Limb (tissue), 2 donors: ENCODE data around the gene ZBED4.
"Not testable (repeated sequence)": the region's sequence is repeated elsewhere in the genome, so short reads cannot be mapped to it uniquely, and the experiment has no call there.

ENCODE experiments used
- DNase-seq, 2 donors: peaks; one replicate each; pipeline ENCODE4 v3.0.0-alpha.2; 2016; ENCODE audit errors: extremely low spot score in 2 of 2

ZBED4 gene

DNA sequence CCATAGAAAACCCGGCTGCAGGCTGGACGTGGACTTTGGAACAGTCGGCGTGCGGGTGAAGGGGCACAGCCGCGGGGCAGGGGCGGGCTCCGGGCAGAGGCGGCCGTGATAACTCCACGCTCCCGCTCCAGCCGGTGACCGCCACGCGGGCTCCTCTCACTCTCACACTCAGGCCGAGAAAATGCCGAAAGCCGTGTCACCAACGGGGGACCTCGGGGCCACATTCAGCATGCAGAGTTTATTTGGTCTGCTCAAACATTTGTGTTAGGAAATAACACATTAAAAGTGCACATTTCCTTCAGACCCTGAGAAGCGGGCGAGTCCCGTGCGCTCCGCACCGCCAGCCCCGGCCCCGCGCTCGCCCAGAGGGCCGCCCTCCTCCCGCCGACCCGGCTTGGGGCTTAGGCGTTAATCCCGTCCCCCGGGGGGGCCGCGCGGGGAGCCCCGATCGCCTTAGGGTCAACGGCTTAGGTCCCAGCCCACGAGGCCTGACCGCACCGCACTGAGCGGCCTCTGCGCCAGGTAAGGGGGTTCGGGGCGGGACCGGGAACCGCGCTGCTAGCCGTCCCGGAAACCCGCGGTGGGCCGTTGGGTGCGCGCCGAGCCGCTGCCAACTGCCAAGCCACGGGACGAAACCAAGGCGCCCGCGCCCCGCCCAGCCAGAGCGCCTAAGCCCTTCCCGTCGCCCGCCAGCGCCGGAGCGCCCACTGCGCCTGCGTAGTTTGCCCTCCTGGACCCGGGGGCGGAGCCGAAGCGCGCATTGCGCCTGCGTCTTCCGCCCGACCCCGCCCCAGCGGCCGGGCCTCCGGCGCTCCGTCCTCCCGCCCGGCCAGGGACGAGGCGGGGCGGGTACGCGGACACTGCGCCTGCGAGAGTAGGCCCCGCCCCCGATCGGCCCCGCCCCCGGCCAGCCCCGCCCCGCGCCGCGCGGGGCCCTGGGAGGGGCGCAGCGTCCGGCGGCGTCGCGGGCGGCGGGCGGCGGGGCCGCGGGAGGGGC lies at the start of gene ZBED4:
ZBED4 (plus strand) TSS at position 947 of the 997 bp plus-strand sequence. CDS start 29,819 bp downstream, outside the sequence.
- DNase-seq: peak; percentile 97 to 98

DNA sequence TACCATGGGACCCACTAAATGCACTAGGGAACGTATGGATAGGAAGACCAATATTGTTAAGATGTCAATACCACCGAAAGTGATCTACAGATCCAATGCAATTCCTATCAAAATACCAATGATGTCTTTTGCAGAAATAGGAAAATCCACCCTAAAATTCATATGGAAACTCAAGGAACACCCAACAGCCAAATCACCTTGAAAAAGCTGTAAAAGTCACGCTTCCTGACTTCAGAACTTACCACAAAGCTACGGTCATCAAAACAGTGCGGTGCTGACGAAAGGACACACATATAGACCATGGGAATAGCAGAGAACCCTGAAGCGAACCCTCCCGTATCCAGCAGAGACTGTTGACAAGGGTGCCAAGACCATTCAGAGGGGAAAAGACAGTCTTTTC lies 46.5 kb upstream of the ZBED4 start:
- DNase-seq: no peak

DNA sequence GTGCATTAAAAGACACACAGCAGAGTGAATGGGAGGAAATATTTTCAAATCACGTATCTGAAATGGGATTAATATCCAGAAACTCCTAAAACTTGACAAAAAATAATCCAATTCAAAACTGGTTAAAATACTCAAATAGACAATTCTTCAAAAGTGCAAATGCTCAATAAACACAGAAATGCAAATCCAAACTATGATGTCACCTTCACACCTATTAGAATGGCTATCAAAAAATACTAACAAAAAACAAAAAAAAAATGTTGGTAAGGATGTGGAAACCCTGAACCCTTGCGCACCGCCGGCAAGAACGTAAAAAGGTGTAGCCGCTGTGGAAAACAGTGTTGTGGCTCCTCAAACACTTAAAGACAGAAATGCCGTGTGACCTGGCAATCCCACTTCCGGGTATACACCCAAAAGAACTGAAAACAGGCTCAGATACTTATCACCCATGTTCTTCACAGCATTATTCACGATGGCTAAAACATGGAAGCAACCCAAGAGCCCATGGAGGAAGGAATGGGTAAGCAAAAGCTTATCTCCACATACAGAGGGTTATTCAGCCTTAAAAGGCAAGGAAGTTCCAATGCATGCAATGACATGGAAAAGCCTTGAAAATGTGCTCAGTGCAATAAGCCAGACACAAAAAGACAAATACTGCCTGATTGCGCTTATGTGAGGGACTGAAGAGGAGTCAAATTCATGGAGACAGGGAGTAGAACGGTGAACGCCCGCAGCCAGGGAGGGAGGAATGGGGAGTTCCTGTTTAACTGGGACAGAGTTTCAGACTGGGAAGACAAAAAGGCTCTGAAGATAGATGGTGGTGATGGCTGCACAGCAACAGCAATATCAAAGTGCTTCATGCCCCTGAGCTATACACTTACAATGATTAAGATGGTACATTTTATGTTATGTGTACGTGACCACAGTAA lies 45.6 kb upstream of the ZBED4 start:
- no peak for DNase-seq

- no peak for DNase-seq
Measured at GRCh38 chr22:49810363-49811019, 43.2 kb upstream of the ZBED4 start.

GRCh38 chr22:49811020-49811791 lies 42.4 kb upstream of the ZBED4 start:
- no peak for DNase-seq

DNA sequence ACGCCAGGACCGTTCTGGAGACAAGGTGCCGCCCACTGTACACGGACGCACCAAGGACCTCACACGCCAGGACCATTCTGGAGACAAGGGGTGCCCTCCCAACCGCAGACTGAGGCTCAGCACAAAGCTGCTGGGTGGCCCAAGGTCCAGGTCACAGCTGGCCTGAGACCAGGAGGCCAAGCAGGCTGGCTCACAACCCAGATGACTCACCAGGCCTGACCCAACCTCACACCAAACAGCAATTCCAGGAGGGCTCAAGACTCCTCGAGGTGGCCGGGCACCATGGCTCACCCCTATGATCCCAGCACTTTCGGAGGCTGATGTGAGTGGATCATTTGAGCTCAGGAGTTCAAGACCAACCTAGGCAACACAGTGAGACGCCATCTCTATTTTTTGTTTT lies 40.8 kb upstream of the ZBED4 start:
- DNase-seq: no peak

DNA sequence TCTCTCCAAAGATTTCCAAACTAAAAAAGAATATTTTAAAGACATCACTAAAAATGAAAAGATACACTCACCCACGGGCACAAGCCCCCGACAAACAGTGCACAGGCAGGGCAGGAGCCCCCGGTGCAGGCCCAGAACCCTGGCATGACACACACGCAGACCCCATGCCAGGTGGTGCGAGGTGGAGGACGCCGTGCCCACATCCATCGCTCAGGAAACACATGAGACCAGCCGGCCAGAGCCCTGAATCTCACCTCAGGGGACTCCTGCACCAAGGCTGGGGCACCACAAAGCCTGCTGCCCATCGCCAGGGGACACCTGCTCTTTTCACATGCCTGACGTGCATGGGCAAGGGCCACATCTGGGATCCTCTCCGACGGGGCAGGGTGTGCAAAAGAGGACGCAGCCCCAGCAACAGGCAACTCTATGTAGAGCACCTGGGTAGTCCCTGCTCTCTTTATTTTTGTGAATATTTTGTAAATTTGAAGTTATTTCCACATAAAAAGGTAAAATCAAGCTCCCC lies 39.4 kb upstream of the ZBED4 start:
- DNase-seq: no peak

DNA sequence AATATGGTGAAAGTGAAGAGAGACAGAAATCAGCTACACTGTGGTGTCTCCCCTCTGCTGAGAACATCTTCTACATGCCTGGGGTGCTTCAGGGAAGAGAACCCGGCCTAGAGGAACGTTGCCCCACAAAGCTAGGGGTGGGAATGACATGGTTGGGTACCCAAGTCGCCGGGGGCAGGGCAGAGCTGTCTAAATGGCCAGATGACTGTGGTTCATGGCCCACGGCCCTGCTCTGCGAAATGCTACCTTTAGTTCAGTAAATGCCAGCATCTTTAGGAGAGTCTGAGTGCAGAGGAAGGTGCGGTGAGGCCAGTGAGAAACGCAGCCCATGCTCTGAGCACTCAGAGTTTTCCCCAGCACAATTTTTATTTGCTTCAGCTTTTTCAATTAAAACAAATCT lies 38.8 kb upstream of the ZBED4 start:
- no peak for DNase-seq

DNA sequence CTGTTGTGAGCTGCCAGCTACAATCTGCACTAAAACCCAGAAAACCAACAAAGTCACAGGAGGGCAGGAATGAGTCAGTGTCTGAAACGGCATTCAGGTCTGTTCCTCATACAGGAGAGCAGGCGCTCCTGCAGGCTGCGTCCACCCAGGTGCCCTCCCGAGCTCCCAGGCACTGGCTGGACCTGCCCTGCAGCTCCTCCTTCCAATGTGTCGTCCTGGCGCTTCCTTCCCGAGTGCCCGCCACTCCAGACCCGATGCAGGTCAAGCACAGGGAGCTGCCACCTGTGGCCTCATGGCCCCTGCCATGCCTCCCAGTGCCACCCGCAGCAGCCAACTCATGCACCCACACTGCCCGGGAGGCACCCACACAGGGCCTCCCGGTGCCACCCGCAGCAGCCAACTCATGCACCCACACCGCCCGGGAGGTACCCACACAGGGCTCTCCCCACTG lies 38.0 kb upstream of the ZBED4 start:
- DNase-seq: no peak

DNA sequence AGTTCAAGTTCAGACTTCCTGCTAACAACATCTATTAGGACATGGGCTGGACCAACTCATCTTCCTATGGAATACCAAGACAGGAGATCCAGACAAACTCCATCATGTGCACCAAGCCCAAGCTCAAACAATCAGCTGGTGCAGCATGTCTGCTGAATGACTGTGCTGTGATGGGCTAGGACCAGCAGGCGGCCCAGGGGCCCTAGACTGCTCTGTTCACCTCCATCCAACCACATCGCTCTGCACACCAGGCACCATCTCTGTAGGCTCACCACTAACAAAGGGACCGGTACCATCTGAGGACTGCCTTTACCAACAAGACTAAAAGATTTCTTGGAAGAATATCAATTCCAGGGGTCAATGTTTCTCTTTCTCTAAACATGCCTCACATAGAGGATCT lies 36.3 kb upstream of the ZBED4 start:
- DNase-seq: no peak

GRCh38 chr22:49820984-49821383 lies 32.7 kb upstream of the ZBED4 start:
- DNase-seq: no peak

GRCh38 chr22:49821741-49822140 lies 31.9 kb upstream of the ZBED4 start:
- DNase-seq: not testable (repeated sequence)

GRCh38 chr22:49823289-49824045 lies 30.2 kb upstream of the ZBED4 start:
- no peak for DNase-seq

DNA sequence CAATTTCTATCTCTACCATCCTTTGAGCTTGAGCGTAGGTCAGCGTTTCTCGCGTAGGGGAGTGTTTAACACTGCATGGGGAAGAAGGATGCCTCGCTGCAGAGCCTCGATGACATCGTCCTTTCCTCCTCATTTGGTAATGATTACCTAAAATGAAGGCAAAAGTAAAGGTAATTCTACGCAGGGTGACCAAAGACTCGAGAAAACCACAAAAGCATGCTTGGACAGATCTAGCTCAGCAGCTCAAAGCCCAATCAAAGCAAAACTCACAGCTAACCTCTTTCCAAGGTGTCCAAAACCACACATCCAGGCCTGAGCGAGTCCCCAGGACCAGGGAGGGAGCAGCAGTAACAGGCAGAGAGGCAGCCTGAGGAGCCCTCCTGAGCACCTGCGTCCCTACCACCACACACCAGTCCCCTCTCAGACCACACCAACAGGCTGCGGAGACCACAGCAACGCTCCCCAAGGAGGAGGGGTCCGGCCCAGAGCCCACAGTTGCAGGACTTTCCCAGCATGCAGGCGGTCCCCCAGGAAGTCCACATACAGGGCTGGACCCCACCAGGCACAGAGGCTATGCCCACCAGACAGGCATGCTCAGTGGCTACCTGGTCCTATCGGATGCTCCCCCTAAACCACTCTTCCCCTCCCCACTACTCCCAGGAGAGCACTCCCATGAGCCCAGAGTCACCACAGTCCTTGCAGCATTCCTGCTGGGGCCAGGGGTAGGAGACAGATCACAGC lies 29.3 kb upstream of the ZBED4 start:
- no peak for DNase-seq

GRCh38 chr22:49824936-49825335 lies 28.7 kb upstream of the ZBED4 start:
- DNase-seq: no peak

DNA sequence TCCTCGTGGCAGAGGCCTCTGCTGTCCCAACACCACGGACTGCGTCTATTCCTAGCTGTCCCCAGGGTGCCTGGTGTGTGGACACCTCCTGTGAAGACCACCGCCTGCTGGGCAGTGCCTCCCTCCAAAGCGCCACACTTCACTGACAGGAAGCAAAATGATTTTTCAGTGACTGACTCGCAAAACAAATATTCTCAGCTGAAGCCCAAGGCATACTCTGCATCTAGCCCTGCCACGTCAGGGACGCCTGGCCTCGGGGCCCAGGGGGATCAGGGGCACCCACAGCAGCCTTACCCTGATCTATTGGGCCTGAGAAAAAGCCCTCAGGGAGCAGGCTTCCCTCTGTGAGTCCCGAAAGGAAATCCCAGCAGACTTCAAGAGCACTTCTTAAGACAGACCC lies 28.2 kb upstream of the ZBED4 start:
- no peak for DNase-seq

DNA sequence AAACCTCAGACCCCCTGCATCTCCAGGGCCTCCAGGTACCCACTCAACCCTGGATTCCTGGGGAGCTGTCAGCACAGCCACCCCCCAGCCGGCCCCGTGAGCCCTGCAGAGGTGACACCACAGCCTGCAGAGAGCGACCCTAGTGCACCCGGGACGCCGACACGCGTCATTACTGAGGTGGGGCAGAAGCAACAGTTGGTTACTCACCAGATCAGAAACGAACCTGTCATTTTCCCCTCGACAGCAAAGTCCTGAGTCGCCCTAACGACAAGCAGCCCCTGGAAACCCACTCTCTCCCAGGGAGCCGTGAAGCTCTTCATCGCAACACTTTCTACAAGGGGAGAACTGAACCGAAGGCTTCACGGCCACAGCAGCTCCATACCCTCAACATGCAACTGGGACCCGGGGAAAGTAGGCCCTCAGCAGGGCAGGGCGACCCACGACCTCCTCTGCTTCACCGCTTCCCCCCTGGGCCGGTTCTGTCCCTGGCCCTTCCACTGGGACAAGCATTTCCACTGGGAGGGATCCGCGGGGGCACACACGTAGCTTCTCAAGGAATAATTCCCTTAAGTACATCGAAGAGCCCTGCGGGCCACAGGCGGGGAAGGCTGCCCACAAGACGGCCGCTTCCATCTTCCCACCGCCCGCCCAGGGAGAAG lies 27.6 kb upstream of the ZBED4 start:
- no peak for DNase-seq

DNA sequence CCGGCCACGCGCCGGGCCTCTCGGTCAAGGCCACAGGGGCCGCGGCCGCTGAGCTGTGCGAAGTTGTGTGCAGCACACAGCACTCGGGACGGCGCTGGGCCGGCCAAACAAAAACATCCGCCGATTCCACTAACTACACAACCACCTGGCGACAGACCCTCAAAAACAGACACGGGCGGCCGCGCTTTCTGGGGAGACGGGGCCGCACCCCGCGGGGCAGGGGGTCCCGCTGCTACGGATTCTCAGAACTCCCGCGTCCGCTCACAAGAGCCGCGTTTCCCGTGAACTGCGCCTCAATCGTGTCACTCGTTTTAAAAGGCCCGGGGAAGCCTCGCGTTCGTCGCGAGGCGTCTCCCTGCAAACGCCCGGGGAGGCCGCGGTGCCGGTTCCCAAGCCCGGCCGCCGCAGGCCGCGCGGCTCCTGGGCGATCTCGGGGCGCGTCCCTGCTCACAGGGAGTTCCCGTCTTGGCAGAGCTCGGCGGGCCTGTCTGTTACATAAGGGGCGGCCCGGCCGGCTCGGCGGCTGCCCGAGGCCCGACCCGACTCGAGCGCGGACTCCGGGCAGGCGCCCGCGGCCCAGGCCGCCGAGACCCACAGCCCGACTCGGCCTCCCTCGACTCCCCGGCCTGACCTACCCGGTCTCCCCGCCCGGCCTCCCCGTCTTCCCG lies 26.9 kb upstream of the ZBED4 start:
- peak in 1 of 2 donors; percentile 74 for DNase-seq
